ENCODE measurements around the gene METTL14. TPM values are rescaled to one million over a fixed set of nuclear protein-coding genes. Genes with fewer than 3 reads are reported as not detected.

The METTL14 gene
- total RNA-seq, 3 donors from 2014 or later (not counting 1 experiment from before 2014, with no cell fraction given): 50.2 to 57.5 (median 51.9) TPM

- 88% methylated on average over 2 of the region's 2 CpGs for WGBS (ENCODE audit: insufficient coverage)
- ATAC-seq (no peak), DNase-seq (no peak)
- Mint-ChIP-seq H3K27ac (no peak overlapping the region), H3K4me3 (no peak overlapping the region), H3K36me3 (peaks cover 21% of the 10 kb centered on the region), H3K4me1 (no peaks in the 10 kb centered on the region), H3K27me3 (ENCODE audit: low read depth in 2 of 2) (no peaks in the 10 kb centered on the region), H3K9me3 (no peaks in the 10 kb centered on the region)
- Histone ChIP-seq H3K4me1 (ENCODE audit: control insufficient read depth, insufficient read depth, low read length) (no peaks in the 10 kb centered on the region), H3K36me3 (ENCODE audit: control insufficient read depth, insufficient read depth, low read length) (peaks cover 26% of the 10 kb centered on the region), H3K27ac (ENCODE audit: low read length) (no peak overlapping the region), H3K9me3 (ENCODE audit: control insufficient read depth, insufficient read depth, low read length) (no peaks in the 10 kb centered on the region), H3K4me3 (ENCODE audit: low read length) (no peak overlapping the region), H3K27me3 (ENCODE audit: control insufficient read depth, insufficient read depth, low read length) (no peaks in the 10 kb centered on the region)
- TF ChIP-seq CTCF (IDR thresholded peaks at IDR 0.05): no peak
- intact Hi-C loops (cut with micrococcal nuclease): no loop called here
Observed at GRCh38 chr4:118746251-118746919, 61.2 kb downstream of the METTL14 start.

GRCh38 chr4:118749347-118749988, 64.3 kb downstream of the METTL14 start:
- H3K9me3 ChIP-seq (ENCODE audit: control insufficient read depth, insufficient read depth, low read length): no peaks in the 10 kb centered on the region
- intact Hi-C loops (cut with micrococcal nuclease): no loop called here
- H3K36me3 ChIP-seq (ENCODE audit: control insufficient read depth, insufficient read depth, low read length): peaks cover 22% of the 10 kb centered on the region
- H3K27ac Mint-ChIP-seq: no peak overlapping the region
- no peaks in the 10 kb centered on the region for H3K27me3 Mint-ChIP-seq (ENCODE audit: low read depth in 2 of 2)
- ATAC-seq (no peak), DNase-seq (no peak)
- 91% methylated on average over 4 of the region's 5 CpGs for WGBS (ENCODE audit: insufficient coverage)
- H3K9me3 Mint-ChIP-seq: no peaks in the 10 kb centered on the region
- no peaks in the 10 kb centered on the region for H3K4me1 ChIP-seq (ENCODE audit: control insufficient read depth, insufficient read depth, low read length)
- H3K27me3 ChIP-seq (ENCODE audit: control insufficient read depth, insufficient read depth, low read length): no peaks in the 10 kb centered on the region
- TF ChIP-seq CTCF (IDR thresholded peaks at IDR 0.05): no peak
- no peak overlapping the region for H3K4me3 Mint-ChIP-seq
- H3K4me1 Mint-ChIP-seq: no peaks in the 10 kb centered on the region
- no peak overlapping the region for H3K4me3 ChIP-seq (ENCODE audit: low read length)
- H3K27ac ChIP-seq (ENCODE audit: low read length): no peak overlapping the region
- H3K36me3 Mint-ChIP-seq: peaks cover 20% of the 10 kb centered on the region

DNA sequence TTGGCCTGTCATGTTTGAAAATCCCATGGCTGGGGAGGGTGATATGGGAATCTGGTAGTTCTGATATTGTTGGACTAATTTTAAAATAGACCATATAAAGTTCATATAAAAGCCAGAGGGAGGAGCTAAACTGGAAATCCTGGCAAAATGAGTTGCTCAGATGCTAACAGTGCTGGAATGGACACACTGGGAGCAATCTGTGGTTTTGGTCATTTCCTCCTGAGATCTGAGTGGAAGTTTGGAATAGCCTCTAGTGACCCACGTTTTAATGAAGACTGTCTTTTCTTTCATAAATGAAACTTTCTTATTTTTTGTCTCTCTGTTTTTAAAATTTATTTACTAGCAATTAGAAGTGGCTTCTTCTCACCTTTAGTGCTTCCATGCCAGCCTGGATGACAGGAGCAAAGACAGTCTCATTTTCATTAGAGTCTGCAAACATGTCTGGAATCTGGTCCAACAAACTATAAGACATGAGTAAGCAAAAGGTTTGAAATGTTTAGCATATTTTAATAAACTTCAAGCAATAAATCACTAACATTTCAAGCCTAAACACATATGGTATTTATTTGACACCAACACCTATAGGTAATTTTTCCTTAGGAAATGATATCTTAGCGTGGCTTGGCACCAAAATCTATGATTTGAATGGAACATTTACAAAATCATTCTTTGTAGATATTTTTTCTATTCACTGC, 66.6 kb downstream of the METTL14 start:
- H3K36me3 Mint-ChIP-seq: peaks cover 11% of the 10 kb centered on the region

More for the DNA sequence above, 66.6 kb downstream of the METTL14 start:
- no peak overlapping the region for H3K4me3 Mint-ChIP-seq
- H3K27me3 Mint-ChIP-seq (ENCODE audit: low read depth in 2 of 2): no peaks in the 10 kb centered on the region
- peaks cover 28% of the 10 kb centered on the region for H3K36me3 ChIP-seq (ENCODE audit: control insufficient read depth, insufficient read depth, low read length)
- H3K27ac Mint-ChIP-seq: no peak overlapping the region
- no peaks in the 10 kb centered on the region for H3K4me1 Mint-ChIP-seq
- no peaks in the 10 kb centered on the region for H3K9me3 ChIP-seq (ENCODE audit: control insufficient read depth, insufficient read depth, low read length)
- intact Hi-C loops (cut with micrococcal nuclease): no loop called here
- no peaks in the 10 kb centered on the region for H3K9me3 Mint-ChIP-seq
- no peaks in the 10 kb centered on the region for H3K4me1 ChIP-seq (ENCODE audit: control insufficient read depth, insufficient read depth, low read length)
- TF ChIP-seq CTCF (IDR thresholded peaks at IDR 0.05): no peak
- no peak overlapping the region for H3K27ac ChIP-seq (ENCODE audit: low read length)
- H3K27me3 ChIP-seq (ENCODE audit: control insufficient read depth, insufficient read depth, low read length): no peaks in the 10 kb centered on the region
- ATAC-seq (no peak), DNase-seq (no peak)
- WGBS (ENCODE audit: insufficient coverage): 100% methylated on average over 1 of the region's 2 CpGs
- no peak overlapping the region for H3K4me3 ChIP-seq (ENCODE audit: low read length)

Measured in natural killer cell (primary cell).